ENCODE results near the gene DTX1. TPM values are rescaled to one million over a fixed set of nuclear protein-coding genes. Genes with fewer than 3 reads are reported as not detected.

DTX1 gene
- total RNA-seq, 1 experiment from 2014 or later: 0.44 TPM

GRCh38 chr12:113069149-113069548 lies 12.6 kb downstream of the DTX1 start:
- no peak for DNase-seq (ENCODE audit: low read depth, low spot score)
- POLR2A ChIA-PET: no interaction called here
- Histone ChIP-seq H3K27me3 (ENCODE audit: control insufficient read depth, insufficient read depth, low read length) (no peaks in the 10 kb centered on the region), H3K27ac (ENCODE audit: low read length) (no peak overlapping the region), H3K36me3 (ENCODE audit: control insufficient read depth, insufficient read depth, low read length) (no peaks in the 10 kb centered on the region), H3K9me3 (ENCODE audit: control insufficient read depth, insufficient read depth, low read depth, low read length) (no peaks in the 10 kb centered on the region), H3K4me1 (ENCODE audit: control insufficient read depth, insufficient read depth, low read length) (peaks cover 4% of the 10 kb centered on the region; the same call in 1 of the 2 replicates), H3K4me3 (ENCODE audit: low read depth in 2 of 2, low read length in 2 of 2) (no peak overlapping the region)
- no peak for TF ChIP-seq POLR2AphosphoS5 (IDR thresholded peaks at IDR 0.05; ENCODE audit: low read depth, low read length)
- TF ChIP-seq TCF7L2 (IDR thresholded peaks at IDR 0.05; ENCODE audit: low read depth, low read length): no peak
- TF ChIP-seq CTCF (IDR thresholded peaks at IDR 0.05): no peak
- no peak for TF ChIP-seq REST (IDR thresholded peaks at IDR 0.05; ENCODE audit: insufficient read depth in 1 of 2, low read depth in 2 of 2, low read length in 1 of 2)
- no peak for TF ChIP-seq SIN3A (IDR thresholded peaks at IDR 0.05; ENCODE audit: borderline replicate concordance, insufficient read depth, low read depth, low read length)
- ATAC-seq: no peak
- BruUV-seq (replicated peaks): no TSS peak
- CTCF ChIA-PET: no interaction called here
- intact Hi-C loops (cut with micrococcal nuclease; ENCODE audit: unreplicated experiment) (no loop called here), in situ Hi-C loops (cut with HindIII; ENCODE audit: low pct_unique_long_range_greater_than_20kb, low sequenced_read_pairs) (loop anchor here (25.0 kb wide), 1 partner anchor 93 kb away; no protein-coding TSS in a partner anchor)

- no peak for TF ChIP-seq CTCF (IDR thresholded peaks at IDR 0.05)
- TF ChIP-seq SIN3A (IDR thresholded peaks at IDR 0.05; ENCODE audit: borderline replicate concordance, insufficient read depth, low read depth, low read length): no peak
- no peak for TF ChIP-seq TCF7L2 (IDR thresholded peaks at IDR 0.05; ENCODE audit: low read depth, low read length)
- no peak for TF ChIP-seq REST (IDR thresholded peaks at IDR 0.05; ENCODE audit: insufficient read depth in 1 of 2, low read depth in 2 of 2, low read length in 1 of 2)
- no peak for TF ChIP-seq POLR2AphosphoS5 (IDR thresholded peaks at IDR 0.05; ENCODE audit: low read depth, low read length)
- in situ Hi-C loops (cut with HindIII; ENCODE audit: low pct_unique_long_range_greater_than_20kb, low sequenced_read_pairs) (loop anchor here (25.0 kb wide), 1 partner anchor 93 kb away; no protein-coding TSS in a partner anchor), intact Hi-C loops (cut with micrococcal nuclease; ENCODE audit: unreplicated experiment) (no loop called here)
- Histone ChIP-seq H3K9me3 (ENCODE audit: control insufficient read depth, insufficient read depth, low read depth, low read length) (no peaks in the 10 kb centered on the region), H3K27ac (ENCODE audit: low read length) (no peak overlapping the region), H3K27me3 (ENCODE audit: control insufficient read depth, insufficient read depth, low read length) (no peaks in the 10 kb centered on the region), H3K4me1 (ENCODE audit: control insufficient read depth, insufficient read depth, low read length) (peaks cover 4% of the 10 kb centered on the region; the same call in 1 of the 2 replicates), H3K4me3 (ENCODE audit: low read depth in 2 of 2, low read length in 2 of 2) (no peak overlapping the region), H3K36me3 (ENCODE audit: control insufficient read depth, insufficient read depth, low read length) (no peaks in the 10 kb centered on the region)
- ChIA-PET POLR2A (no interaction called here), CTCF (no interaction called here)
- DNase-seq (ENCODE audit: low read depth, low spot score) (no peak), ATAC-seq (no peak)
- BruUV-seq (replicated peaks): no TSS peak
Observed at GRCh38 chr12:113069751-113070116, 13.2 kb downstream of the DTX1 start.
